ENCODE measurements around the gene NCOA1. TPM values are rescaled to one million over a fixed set of nuclear protein-coding genes. Genes with fewer than 3 reads are reported as not detected.

The NCOA1 gene
- total and polyA plus RNA-seq, 5 experiments from 2014 or later, result 13.0 to 44.8 (median 27.2) TPM

- POLR2A ChIA-PET, result no interaction called here
- Mint-ChIP-seq H3K27me3 (no peaks in the 10 kb centered on the region), H3K4me3 (no peak overlapping the region), H3K9me3 (no peaks in the 10 kb centered on the region), H3K4me1 (peaks cover 0 to 7% (median under 1%) of the 10 kb centered on the region in 4 donors), H3K36me3 (peaks cover 0 to 82% (median 18%) of the 10 kb centered on the region in 3 donors), H3K27ac (no peak overlapping the region)
- no peak for DNase-seq
- no peak for ATAC-seq
Observed at GRCh38 chr2:24761866-24762265, 270.8 kb downstream of the NCOA1 start.

DNA sequence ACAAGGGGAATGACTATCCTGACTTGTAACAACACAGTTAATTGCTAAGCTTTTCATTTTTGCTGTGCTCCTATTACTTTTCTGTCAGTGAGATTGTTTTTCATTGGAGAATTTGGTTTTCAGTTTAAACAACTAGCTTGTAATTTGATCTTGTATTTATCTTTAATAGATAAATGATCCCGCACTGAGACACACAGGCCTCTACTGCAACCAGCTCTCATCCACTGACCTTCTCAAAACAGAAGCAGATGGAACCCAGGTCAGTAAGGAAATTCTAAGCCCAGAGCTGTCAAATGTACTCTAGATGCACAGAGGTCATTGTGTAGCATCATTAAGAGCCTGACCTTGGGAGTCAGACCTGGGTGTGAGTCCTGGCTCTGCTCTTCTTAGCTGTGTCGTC, 271.5 kb downstream of the NCOA1 start:
- no peaks in the 10 kb centered on the region for H3K9me3 Mint-ChIP-seq
- H3K4me3 Mint-ChIP-seq, result no peak overlapping the region
- POLR2A ChIA-PET, result no interaction called here
- peak overlapping the region in 1 of 10 donors; percentile 2 for H3K27ac Mint-ChIP-seq
- no peaks in the 10 kb centered on the region for H3K27me3 Mint-ChIP-seq
- peaks cover 0 to 7% (median under 1%) of the 10 kb centered on the region in 4 donors for H3K4me1 Mint-ChIP-seq
- DNase-seq (no peak), ATAC-seq (no peak)
- peaks cover 0 to 84% (median 16%) of the 10 kb centered on the region in 3 donors for H3K36me3 Mint-ChIP-seq

- Mint-ChIP-seq H3K36me3 (peaks cover 0 to 85% (median 14%) of the 10 kb centered on the region in 3 donors), H3K4me1 (peaks cover 0 to 7% (median 0%) of the 10 kb centered on the region in 4 donors)
- no peak for ATAC-seq
Observed at GRCh38 chr2:24763843-24764242, 272.8 kb downstream of the NCOA1 start.

GRCh38 chr2:24766609-24767008, 275.6 kb downstream of the NCOA1 start:
- no peak overlapping the region for H3K4me3 Mint-ChIP-seq
- no peaks in the 10 kb centered on the region for H3K9me3 Mint-ChIP-seq
- peaks cover 0 to 79% (median 18%) of the 10 kb centered on the region in 3 donors for H3K36me3 Mint-ChIP-seq
- peak overlapping the region in 7 of 10 donors; percentile 57 to 88 (median 71) for H3K27ac Mint-ChIP-seq
- ATAC-seq (no peak), DNase-seq (no peak)
- no peaks in the 10 kb centered on the region for H3K27me3 Mint-ChIP-seq
- H3K4me1 Mint-ChIP-seq, result peaks cover 0 to 10% (median 0%) of the 10 kb centered on the region in 4 donors
- POLR2A ChIA-PET, result interaction anchor here (0.8 kb wide), 1 partner anchor 26 kb away, joined by 3 read pairs; the partner anchor contains the start of genes CENPO and PTRHD1

More at GRCh38 chr2:24763843-24764242, 272.8 kb downstream of the NCOA1 start:
- H3K27me3 Mint-ChIP-seq, result no peaks in the 10 kb centered on the region
- POLR2A ChIA-PET, result no interaction called here
- no peak overlapping the region for H3K4me3 Mint-ChIP-seq
- DNase-seq, result no peak
- H3K9me3 Mint-ChIP-seq, result no peaks in the 10 kb centered on the region
- H3K27ac Mint-ChIP-seq, result peak overlapping the region in 2 of 10 donors; percentile 13 to 49

- Mint-ChIP-seq H3K4me1 (peaks cover 0 to 12% (median 0%) of the 10 kb centered on the region in 4 donors), H3K36me3 (peaks cover 0 to 67% (median 16%) of the 10 kb centered on the region in 3 donors), H3K4me3 (no peak overlapping the region), H3K27me3 (no peaks in the 10 kb centered on the region), H3K9me3 (no peaks in the 10 kb centered on the region), H3K27ac (peak overlapping the region in 1 of 10 donors; percentile 40)
- POLR2A ChIA-PET, result no interaction called here
- DNase-seq (no peak), ATAC-seq (no peak)
Observed at GRCh38 chr2:24768013-24768412, 277.0 kb downstream of the NCOA1 start.

DNA sequence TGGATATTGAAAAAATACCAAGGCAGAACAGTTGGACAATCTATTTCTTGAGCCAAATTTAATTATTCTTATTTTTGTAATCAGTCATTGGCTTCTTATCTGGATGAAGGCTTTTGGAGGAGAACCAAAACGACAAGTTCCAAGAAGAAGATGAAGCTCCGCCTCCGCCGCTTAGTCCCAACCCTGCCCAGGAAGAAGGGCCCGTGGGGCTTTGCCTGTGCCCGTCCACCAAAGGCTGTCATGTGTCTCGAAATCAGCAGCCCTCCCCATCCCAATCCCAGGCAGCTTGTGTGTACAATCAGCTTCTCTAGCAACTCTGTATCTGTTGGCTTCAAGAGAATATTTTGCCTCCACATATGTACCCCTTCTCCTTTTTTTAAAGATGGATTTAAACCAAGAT, 277.5 kb downstream of the NCOA1 start:
- H3K4me3 Mint-ChIP-seq, result no peak overlapping the region

DNA sequence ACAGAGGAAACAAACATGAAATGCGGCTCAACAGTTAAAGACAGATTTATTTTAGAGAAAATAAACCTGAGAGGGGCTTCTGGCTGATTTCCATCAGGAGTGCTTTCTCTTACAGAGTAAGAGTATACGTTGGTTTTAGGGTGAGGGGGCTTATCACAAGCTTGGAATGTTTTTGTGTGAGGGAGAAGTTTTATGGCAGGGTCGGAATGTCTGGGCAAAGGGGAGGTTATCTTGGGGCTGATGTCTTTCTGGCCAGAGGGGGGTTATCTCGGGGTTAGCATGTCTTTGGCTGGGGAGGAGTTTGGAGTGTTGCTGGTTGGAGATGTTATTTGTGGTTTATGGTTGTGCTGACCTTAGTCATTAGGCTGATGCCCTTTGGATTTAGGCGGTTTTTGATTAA, 280.0 kb downstream of the NCOA1 start:
- H3K36me3 Mint-ChIP-seq, result peaks cover 0 to 42% (median 10%) of the 10 kb centered on the region in 3 donors
- no peaks in the 10 kb centered on the region for H3K9me3 Mint-ChIP-seq
- DNase-seq, result no peak
- ATAC-seq, result no peak
- POLR2A ChIA-PET, result no interaction called here
- H3K4me3 Mint-ChIP-seq, result no peak overlapping the region
- peak overlapping the region in 1 of 10 donors; percentile 86 for H3K27ac Mint-ChIP-seq
- peaks cover 0 to 12% (median 0%) of the 10 kb centered on the region in 4 donors for H3K4me1 Mint-ChIP-seq
- H3K27me3 Mint-ChIP-seq, result no peaks in the 10 kb centered on the region

More for the DNA sequence above, 277.5 kb downstream of the NCOA1 start:
- H3K27ac Mint-ChIP-seq, result peak overlapping the region in 1 of 10 donors; percentile 31
- peaks cover 0 to 12% (median 0%) of the 10 kb centered on the region in 4 donors for H3K4me1 Mint-ChIP-seq
- H3K36me3 Mint-ChIP-seq, result peaks cover 0 to 64% (median 16%) of the 10 kb centered on the region in 3 donors
- DNase-seq, result no peak
- ATAC-seq, result no peak
- POLR2A ChIA-PET, result no interaction called here
- no peaks in the 10 kb centered on the region for H3K9me3 Mint-ChIP-seq
- no peaks in the 10 kb centered on the region for H3K27me3 Mint-ChIP-seq

GRCh38 chr2:24771764-24772586, 280.9 kb downstream of the NCOA1 start:
- Mint-ChIP-seq H3K27me3 (no peaks in the 10 kb centered on the region), H3K27ac (peak overlapping the region in 1 of 10 donors; percentile 48), H3K9me3 (no peaks in the 10 kb centered on the region), H3K4me3 (no peak overlapping the region), H3K4me1 (peaks cover 0 to 6% (median 0%) of the 10 kb centered on the region in 4 donors), H3K36me3 (peaks cover 0 to 33% (median 10%) of the 10 kb centered on the region in 3 donors)
- DNase-seq (no peak), ATAC-seq (no peak)
- POLR2A ChIA-PET, result no interaction called here

- no peak for ATAC-seq
- Mint-ChIP-seq H3K27ac (peak overlapping the region in 1 of 10 donors; percentile 37), H3K4me1 (peaks cover 0 to 6% (median 0%) of the 10 kb centered on the region in 4 donors), H3K27me3 (peaks cover 0 to 2% (median 0%) of the 10 kb centered on the region in 5 donors), H3K9me3 (no peaks in the 10 kb centered on the region), H3K4me3 (no peak overlapping the region), H3K36me3 (peaks cover 0 to 11% (median 6%) of the 10 kb centered on the region in 3 donors)
- POLR2A ChIA-PET, result no interaction called here
- DNase-seq, result no peak
Observed at GRCh38 chr2:24774373-24774772, 283.3 kb downstream of the NCOA1 start.

GRCh38 chr2:24779116-24779515, 288.1 kb downstream of the NCOA1 start:
- H3K27ac Mint-ChIP-seq, result no peak overlapping the region
- DNase-seq (no peak), ATAC-seq (no peak)
- H3K4me1 Mint-ChIP-seq, result no peaks in the 10 kb centered on the region
- H3K36me3 Mint-ChIP-seq, result no peaks in the 10 kb centered on the region
- POLR2A ChIA-PET, result no interaction called here
- H3K27me3 Mint-ChIP-seq, result peaks cover 8 to 20% (median 10%) of the 10 kb centered on the region in 5 donors
- H3K9me3 Mint-ChIP-seq, result no peaks in the 10 kb centered on the region
- H3K4me3 Mint-ChIP-seq, result no peak overlapping the region

DNA sequence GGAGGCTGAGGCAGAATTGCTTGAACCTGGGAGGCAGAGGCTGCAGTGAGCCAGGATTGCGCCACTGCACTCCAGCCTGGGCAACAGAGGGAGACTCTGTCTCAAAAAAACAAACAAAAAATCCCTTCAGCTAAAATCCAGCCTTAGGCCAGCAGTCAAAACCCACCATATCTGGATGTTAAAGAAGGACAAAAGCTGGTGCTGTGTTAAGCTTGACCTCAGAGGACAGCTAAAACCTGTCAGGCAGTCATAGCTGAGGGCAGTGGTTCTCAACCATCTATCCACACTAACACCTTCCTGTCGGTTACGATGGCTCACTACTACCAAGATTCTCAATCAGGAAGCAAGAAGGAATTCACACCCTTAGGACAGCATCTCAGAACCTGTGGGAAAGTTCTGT, 292.6 kb downstream of the NCOA1 start:
- Mint-ChIP-seq H3K4me1 (peaks cover 0 to 13% (median 0%) of the 10 kb centered on the region in 4 donors), H3K36me3 (peaks cover 0 to 2% (median 0%) of the 10 kb centered on the region in 3 donors)
- POLR2A ChIA-PET, result no interaction called here

GRCh38 chr2:24785671-24786321, 294.7 kb downstream of the NCOA1 start:
- H3K27me3 Mint-ChIP-seq, result peaks cover 6 to 14% (median 7%) of the 10 kb centered on the region in 5 donors
- no peaks in the 10 kb centered on the region for H3K9me3 Mint-ChIP-seq
- H3K4me1 Mint-ChIP-seq, result peaks cover 0 to 13% (median 0%) of the 10 kb centered on the region in 4 donors
- POLR2A ChIA-PET, result interaction anchor here (0.7 kb wide), 1 partner anchor 95 kb away, joined by 3 read pairs; no protein-coding TSS in a partner anchor
- ATAC-seq (peak in 1 of 2 donors; percentile 61), DNase-seq (peak in 1 of 10 donors; percentile 18)
- no peak overlapping the region for H3K27ac Mint-ChIP-seq
- H3K36me3 Mint-ChIP-seq, result peaks cover 0 to 14% (median 12%) of the 10 kb centered on the region in 3 donors
- peak overlapping the region in 1 of 10 donors; percentile 34 for H3K4me3 Mint-ChIP-seq

More for the DNA sequence above, 292.6 kb downstream of the NCOA1 start:
- no peaks in the 10 kb centered on the region for H3K9me3 Mint-ChIP-seq
- DNase-seq (no peak), ATAC-seq (no peak)
- no peak overlapping the region for H3K27ac Mint-ChIP-seq
- no peak overlapping the region for H3K4me3 Mint-ChIP-seq
- H3K27me3 Mint-ChIP-seq, result peaks cover 8 to 20% (median 10%) of the 10 kb centered on the region in 5 donors

Measured in naive thymus-derived CD8-positive, alpha-beta T cell (primary cell).